Activated CD4-positive, alpha-beta T cell treated with anti-CD3 and anti-CD28 coated beads for 4 hours (primary cell): ENCODE measurements around the gene ALLC.
"Not testable (repeated sequence)": the region's sequence is repeated elsewhere in the genome, so short reads cannot be mapped to it uniquely, and the experiment has no call there.

Experiments
- DNase-seq, 2 donors: peaks; one replicate each; pipeline ENCODE4 v3.0.0-alpha.2; 2020

ALLC gene

GRCh38 chr2:3656762-3657721, 958 bp upstream of the ALLC start:
- DNase-seq: no peak

GRCh38 chr2:3659447-3660432, 1.7 kb downstream of the ALLC start:
- no peak for DNase-seq

GRCh38 chr2:3660640-3661039, 2.6 kb downstream of the ALLC start:
- not testable (repeated sequence) for DNase-seq

- no peak for DNase-seq
Measured at GRCh38 chr2:3661149-3661660, 3.2 kb downstream of the ALLC start.

GRCh38 chr2:3662239-3662638, 4.2 kb downstream of the ALLC start:
- no peak for DNase-seq

- no peak for DNase-seq
Measured at GRCh38 chr2:3664118-3664517, 6.1 kb downstream of the ALLC start.

- DNase-seq: no peak
Measured at GRCh38 chr2:3664925-3665324, 6.9 kb downstream of the ALLC start.

GRCh38 chr2:3665886-3666612, 8.0 kb downstream of the ALLC start:
- no peak for DNase-seq

- no peak for DNase-seq
Measured at GRCh38 chr2:3666613-3666975, 8.6 kb downstream of the ALLC start.

GRCh38 chr2:3667151-3667631, 9.2 kb downstream of the ALLC start:
- DNase-seq: no peak

- no peak for DNase-seq
Measured at GRCh38 chr2:3669656-3670055, 11.7 kb downstream of the ALLC start.

GRCh38 chr2:3670376-3670775, 12.4 kb downstream of the ALLC start:
- DNase-seq: no peak

- DNase-seq: no peak
Measured at GRCh38 chr2:3670941-3671340, 12.9 kb downstream of the ALLC start.

GRCh38 chr2:3672861-3673678, 15.1 kb downstream of the ALLC start:
- DNase-seq: no peak

- no peak for DNase-seq
Measured at GRCh38 chr2:3674066-3674845, 16.3 kb downstream of the ALLC start.

GRCh38 chr2:3675687-3676086, 17.7 kb downstream of the ALLC start:
- no peak for DNase-seq

GRCh38 chr2:3677436-3677835, 19.4 kb downstream of the ALLC start:
- no peak for DNase-seq

GRCh38 chr2:3678212-3678611, 20.2 kb downstream of the ALLC start:
- no peak for DNase-seq

GRCh38 chr2:3679180-3679579, 21.2 kb downstream of the ALLC start:
- no peak for DNase-seq

- no peak for DNase-seq
Measured at GRCh38 chr2:3679616-3680393, 21.8 kb downstream of the ALLC start.
